ENCODE measurements around the gene ADCY2. TPM values are rescaled to one million over a fixed set of nuclear protein-coding genes. Genes with fewer than 3 reads are reported as not detected.
A peak's percentile ranks its signal among the peaks of the same experiment; 100 is the strongest.

ADCY2 gene
- total and polyA plus RNA-seq, 2 experiments from 2014 or later = 23.8 to 74.9 TPM

- H3K27ac Mint-ChIP-seq = no peak overlapping the region
- no peak overlapping the region; the same call in 1 of the 2 replicates for H3K27ac ChIP-seq (ENCODE audit: low read depth)
- H3F3A ChIP-seq (replicated peaks; ENCODE audit: low read depth) = no peaks in the 10 kb centered on the region
- ATAC-seq (no peak), DNase-seq (ENCODE audit: low spot score) (no peak)
- H3K27me3 Mint-ChIP-seq (ENCODE audit: insufficient read depth, low read depth, poor library complexity) = no peaks in the 10 kb centered on the region
- no peaks in the 10 kb centered on the region for H3K36me3 ChIP-seq (ENCODE audit: insufficient read depth)
- peaks cover 30% of the 10 kb centered on the region for H3K79me2 ChIP-seq (replicated peaks; ENCODE audit: insufficient read depth)
- H3K36me3 Mint-ChIP-seq (ENCODE audit: low read depth) = peaks cover 21% of the 10 kb centered on the region; the same call in 2 of the 3 replicates
- no peak overlapping the region for H3K4me3 ChIP-seq
- peak overlapping the region; percentile 35; the same call in 1 of the 2 replicates for H3K4me2 ChIP-seq
- H3K4me3 Mint-ChIP-seq = no peak overlapping the region
- no peaks in the 10 kb centered on the region for H3K9me2 ChIP-seq (ENCODE audit: insufficient read depth)
- peaks cover 11% of the 10 kb centered on the region for H3K4me1 ChIP-seq (ENCODE audit: insufficient read depth)
- TF ChIP-seq, protein P1, sequence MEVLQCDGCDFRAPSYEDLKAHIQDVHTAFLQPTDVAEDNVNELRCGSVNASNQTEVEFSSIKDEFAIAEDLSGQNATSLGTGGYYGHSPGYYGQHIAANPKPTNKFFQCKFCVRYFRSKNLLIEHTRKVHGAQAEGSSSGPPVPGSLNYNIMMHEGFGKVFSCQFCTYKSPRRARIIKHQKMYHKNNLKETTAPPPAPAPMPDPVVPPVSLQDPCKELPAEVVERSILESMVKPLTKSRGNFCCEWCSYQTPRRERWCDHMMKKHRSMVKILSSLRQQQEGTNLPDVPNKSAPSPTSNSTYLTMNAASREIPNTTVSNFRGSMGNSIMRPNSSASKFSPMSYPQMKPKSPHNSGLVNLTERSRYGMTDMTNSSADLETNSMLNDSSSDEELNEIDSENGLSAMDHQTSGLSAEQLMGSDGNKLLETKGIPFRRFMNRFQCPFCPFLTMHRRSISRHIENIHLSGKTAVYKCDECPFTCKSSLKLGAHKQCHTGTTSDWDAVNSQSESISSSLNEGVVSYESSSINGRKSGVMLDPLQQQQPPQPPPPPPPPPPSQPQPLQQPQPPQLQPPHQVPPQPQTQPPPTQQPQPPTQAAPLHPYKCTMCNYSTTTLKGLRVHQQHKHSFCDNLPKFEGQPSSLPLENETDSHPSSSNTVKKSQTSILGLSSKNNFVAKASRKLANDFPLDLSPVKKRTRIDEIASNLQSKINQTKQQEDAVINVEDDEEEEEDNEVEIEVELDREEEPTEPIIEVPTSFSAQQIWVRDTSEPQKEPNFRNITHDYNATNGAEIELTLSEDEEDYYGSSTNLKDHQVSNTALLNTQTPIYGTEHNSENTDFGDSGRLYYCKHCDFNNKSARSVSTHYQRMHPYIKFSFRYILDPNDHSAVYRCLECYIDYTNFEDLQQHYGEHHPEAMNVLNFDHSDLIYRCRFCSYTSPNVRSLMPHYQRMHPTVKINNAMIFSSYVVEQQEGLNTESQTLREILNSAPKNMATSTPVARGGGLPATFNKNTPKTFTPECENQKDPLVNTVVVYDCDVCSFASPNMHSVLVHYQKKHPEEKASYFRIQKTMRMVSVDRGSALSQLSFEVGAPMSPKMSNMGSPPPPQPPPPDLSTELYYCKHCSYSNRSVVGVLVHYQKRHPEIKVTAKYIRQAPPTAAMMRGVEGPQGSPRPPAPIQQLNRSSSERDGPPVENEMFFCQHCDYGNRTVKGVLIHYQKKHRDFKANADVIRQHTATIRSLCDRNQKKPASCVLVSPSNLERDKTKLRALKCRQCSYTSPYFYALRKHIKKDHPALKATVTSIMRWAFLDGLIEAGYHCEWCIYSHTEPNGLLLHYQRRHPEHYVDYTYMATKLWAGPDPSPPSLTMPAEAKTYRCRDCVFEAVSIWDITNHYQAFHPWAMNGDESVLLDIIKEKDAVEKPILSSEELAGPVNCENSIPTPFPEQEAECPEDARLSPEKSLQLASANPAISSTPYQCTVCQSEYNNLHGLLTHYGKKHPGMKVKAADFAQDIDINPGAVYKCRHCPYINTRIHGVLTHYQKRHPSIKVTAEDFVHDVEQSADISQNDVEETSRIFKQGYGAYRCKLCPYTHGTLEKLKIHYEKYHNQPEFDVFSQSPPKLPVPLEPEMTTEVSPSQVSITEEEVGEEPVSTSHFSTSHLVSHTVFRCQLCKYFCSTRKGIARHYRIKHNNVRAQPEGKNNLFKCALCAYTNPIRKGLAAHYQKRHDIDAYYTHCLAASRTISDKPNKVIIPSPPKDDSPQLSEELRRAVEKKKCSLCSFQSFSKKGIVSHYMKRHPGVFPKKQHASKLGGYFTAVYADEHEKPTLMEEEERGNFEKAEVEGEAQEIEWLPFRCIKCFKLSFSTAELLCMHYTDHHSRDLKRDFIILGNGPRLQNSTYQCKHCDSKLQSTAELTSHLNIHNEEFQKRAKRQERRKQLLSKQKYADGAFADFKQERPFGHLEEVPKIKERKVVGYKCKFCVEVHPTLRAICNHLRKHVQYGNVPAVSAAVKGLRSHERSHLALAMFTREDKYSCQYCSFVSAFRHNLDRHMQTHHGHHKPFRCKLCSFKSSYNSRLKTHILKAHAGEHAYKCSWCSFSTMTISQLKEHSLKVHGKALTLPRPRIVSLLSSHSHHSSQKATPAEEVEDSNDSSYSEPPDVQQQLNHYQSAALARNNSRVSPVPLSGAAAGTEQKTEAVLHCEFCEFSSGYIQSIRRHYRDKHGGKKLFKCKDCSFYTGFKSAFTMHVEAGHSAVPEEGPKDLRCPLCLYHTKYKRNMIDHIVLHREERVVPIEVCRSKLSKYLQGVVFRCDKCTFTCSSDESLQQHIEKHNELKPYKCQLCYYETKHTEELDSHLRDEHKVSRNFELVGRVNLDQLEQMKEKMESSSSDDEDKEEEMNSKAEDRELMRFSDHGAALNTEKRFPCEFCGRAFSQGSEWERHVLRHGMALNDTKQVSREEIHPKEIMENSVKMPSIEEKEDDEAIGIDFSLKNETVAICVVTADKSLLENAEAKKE (CRISPR knock-in tag; IDR thresholded peaks at IDR 0.05) = no peak
- TF ChIP-seq REST (IDR thresholded peaks at IDR 0.05; ENCODE audit: unreplicated experiment) (no peak), CREB1 (CRISPR knock-in tag; IDR thresholded peaks at IDR 0.05; ENCODE audit: low read depth) (no peak), STAT1 (IDR thresholded peaks at IDR 0.05; ENCODE audit: unreplicated experiment) (no peak), ZNF114 (CRISPR knock-in tag; IDR thresholded peaks at IDR 0.05) (no peak), ZNF331 (CRISPR knock-in tag; IDR thresholded peaks at IDR 0.05; ENCODE audit: low read depth) (no peak), JUNB (IDR thresholded peaks at IDR 0.05; ENCODE audit: unreplicated experiment) (no peak), CTCF (conservative IDR thresholded peaks at IDR 0.05; ENCODE audit: low read depth in 2 of 2) (no peak), POLR2AphosphoS5 (IDR thresholded peaks at IDR 0.05; ENCODE audit: low read depth) (no peak), EZH2phosphoT487 (IDR thresholded peaks at IDR 0.05; ENCODE audit: unreplicated experiment) (no peak), NANOG (IDR thresholded peaks at IDR 0.05; ENCODE audit: borderline replicate concordance) (no peak)
- TF ChIP-seq, protein P2, sequence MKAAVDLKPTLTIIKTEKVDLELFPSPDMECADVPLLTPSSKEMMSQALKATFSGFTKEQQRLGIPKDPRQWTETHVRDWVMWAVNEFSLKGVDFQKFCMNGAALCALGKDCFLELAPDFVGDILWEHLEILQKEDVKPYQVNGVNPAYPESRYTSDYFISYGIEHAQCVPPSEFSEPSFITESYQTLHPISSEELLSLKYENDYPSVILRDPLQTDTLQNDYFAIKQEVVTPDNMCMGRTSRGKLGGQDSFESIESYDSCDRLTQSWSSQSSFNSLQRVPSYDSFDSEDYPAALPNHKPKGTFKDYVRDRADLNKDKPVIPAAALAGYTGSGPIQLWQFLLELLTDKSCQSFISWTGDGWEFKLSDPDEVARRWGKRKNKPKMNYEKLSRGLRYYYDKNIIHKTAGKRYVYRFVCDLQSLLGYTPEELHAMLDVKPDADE (IDR thresholded peaks at IDR 0.05) = no peak
- peaks cover 7% of the 10 kb centered on the region; the same call in 2 of the 3 replicates for H3K9me3 Mint-ChIP-seq
- no peaks in the 10 kb centered on the region for H3K27me3 ChIP-seq (ENCODE audit: insufficient read depth)
- H3K4me1 Mint-ChIP-seq = peaks cover 22% of the 10 kb centered on the region
- 0 out of 2 replicates have a peak, but pooled peaks cover 2% of the 10 kb centered on the region for H4K20me1 ChIP-seq (replicated peaks; ENCODE audit: insufficient read depth)
- H2AFZ ChIP-seq = no peak overlapping the region
These were observed 248.8 kb downstream of the ADCY2 start for GRCh38 chr5:7644723-7645122.

All from GM23338 (cell line).